DLD1 (cell line): ENCODE results near the gene CBARP.
"Not testable (repeated sequence)": the region's sequence is repeated elsewhere in the genome, so short reads cannot be mapped to it uniquely, and the experiment has no call there.

Source experiments
- in situ Hi-C: cut with HindIII; loops from 2 replicates; pipeline ENCODE4 v1.10.0; 2017; ENCODE audit warnings: low sequenced_read_pairs

Gene CBARP

DNA sequence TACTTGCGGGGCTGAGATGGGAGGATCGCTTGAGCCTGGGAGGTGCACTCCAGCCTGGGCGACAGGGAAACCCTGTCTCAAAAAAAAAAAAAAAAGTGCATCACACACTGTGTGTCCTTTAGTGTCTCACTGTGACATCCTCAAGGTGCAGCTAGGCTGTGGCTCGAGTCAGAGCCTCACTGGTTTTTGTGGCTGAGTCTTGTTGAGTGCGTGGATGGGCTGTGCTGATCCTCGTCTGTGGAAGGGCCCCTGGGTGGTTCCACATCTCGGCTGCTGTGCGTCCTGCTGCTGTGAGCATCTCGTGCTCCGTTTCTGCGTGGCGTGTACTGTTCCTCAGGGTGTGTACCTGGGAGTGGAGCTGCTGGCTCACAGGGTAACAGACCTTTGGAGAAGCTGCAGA lies 21.0 kb downstream of the CBARP start:
- in situ Hi-C loops = no loop called here

DNA sequence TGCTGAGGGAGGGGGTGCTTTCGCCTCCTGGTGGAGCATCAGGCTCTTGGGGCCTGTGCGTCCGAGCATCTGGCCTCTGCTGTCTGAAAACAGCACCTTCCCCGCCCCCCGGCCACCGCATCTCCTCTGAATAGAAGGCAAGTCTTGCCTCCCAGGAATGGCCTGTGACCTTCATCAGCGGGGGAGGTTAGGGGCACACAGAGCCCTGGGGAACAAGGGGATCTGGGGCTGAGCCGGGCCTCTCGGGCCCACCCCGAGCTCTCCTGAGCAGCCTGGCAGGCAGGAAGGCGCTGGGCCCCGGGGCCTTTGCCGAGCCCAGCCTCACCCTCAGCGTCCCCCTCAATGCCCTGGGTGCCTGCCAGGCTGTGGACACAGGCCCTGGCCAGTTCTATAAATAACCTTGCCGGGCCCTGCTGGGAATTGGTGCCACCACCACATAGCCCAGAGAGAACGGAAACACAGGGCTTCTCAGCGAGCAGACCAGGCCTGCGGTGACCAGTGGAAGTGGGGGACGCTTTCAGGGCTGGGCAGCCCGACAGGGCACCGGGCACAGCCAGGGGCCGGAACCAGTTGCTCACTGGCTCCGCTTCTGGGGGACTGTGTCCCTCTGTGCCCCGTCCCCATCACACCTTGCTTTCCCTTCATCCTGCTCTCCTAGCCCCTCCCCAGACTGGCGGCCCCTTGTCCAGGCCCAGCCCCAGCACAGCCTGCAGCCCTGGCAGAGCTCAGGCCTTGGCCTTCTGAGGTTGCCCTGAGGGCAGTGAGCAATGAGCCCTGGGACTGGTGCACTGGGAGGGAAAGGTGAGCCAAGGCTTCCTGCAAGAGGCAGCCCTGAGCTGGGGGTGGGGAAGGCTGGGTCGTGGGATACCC lies 22.7 kb downstream of the CBARP start:
- in situ Hi-C loops = no loop called here

DNA sequence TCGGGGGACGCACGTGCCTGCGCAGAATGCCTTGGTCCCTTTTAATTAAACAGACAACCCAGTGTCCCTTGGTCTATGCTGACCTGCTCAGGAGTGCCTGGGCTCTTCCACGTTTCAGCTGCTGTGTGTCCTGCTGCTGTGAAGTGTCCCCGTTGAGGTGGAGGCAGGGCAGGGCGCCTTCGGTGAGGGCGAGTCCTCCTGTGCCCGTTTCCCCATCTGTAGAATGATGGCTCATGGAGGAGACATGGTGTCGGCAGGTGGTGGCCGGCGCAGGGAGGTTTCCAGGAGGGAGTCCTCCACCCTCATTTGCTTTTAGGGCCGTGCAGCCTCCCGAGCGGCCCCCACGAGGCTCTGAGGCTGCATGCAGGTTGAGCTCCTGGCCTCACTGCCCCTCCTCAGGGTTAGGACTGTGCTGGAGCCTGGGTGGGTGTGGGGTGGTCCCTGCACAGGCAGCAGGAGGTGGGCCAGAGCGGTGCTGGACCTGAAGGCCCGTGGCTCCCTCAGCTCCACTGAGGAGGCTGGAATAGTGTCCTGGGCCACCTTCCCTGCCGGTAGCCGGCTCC lies 23.4 kb downstream of the CBARP start:
- in situ Hi-C loops = no loop called here

DNA sequence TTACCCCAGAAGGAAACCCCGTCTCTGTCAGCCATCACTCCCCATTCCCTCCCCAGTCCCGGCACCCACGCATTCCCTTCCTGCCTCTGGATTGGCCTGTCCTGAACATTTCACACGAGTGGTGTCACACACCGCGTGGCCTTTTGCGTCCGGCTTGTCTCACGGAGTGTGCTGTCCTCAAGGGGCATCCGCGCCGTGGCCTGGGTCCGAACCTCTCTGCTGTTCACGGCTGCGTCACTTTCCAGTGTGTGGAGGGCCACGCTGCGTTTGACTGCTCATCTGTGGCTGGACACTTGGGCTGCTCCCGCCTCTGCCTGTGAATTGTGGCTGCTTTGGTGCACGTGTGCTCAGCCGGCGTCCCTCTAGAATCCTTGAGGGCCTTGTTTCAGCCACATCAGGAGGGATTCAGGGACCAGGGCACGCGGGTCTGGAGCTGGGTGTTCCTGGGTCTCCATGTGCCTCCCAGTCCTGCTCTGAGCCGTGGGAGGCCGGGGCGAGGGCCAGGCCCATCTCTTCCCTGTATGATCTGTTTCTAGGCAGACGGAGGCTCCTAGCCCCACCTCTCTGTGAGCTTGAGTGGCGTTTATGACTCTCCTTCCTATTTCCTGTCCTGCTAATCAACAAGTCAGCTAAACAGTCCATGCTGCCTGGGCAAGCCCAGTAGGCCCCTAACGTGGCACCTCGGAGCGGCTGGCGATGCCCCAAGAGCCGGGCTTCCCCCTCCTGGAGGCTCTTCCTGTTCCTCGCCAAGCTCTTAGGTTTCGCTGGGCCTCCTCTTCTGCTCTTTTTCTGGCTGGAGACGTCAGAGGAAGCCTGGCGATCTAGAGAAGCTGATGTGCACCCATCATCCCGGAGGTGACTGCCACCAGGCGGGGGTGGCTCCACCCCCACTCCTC lies 24.2 kb downstream of the CBARP start:
- in situ Hi-C loops = no loop called here

DNA sequence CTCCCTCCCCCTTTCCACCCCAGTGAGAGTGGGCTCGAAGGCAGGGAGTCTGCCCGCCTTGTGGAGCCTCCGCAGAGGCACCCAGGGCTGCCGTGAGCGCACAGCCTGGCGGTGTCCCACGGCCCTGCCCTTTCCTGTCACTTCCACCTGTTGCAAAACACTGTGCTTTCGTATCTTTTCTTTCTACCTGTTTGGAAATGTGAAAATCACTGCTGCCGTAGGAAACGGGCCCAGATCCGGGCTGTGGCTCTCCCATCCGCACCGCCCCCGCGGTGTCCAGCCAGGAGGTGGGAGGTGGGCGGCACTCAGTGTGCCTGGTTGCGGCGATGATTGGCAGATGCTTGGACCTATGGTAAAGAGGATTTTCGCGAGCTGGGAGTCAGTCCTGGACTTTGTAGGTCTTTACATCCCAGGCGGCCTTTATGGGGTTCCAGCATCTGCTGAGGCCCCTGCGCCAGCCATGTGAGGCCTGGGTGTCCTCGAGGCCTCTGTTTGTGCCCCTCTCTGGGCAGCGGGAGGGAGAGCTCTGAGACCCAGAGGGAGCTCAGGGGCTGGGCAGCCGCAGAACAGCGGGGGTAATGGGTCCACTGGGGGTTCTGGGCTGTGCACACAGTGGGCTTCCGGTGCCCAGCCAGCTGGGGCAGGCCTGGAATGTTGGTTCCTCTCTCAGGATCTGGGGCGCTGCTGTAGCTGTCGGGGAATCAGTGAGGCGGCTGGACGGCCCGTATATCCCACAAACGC lies 26.1 kb downstream of the CBARP start:
- in situ Hi-C loops = no loop called here

DNA sequence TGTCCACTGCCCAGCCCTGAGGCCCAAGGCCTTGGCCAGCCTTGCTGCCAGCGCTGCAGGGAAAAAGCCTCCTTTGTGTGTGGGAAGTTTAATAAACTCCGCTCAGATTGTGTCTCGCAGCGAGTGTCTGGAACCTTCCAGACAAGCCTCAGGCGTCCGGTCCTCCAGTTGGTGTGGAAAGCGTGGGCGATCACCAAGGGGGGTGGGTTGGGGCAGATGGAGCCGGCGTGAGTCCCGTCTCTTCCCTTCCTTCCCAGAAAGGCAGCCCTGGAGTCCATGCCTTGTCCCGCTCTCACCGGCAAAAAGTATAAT lies 27.6 kb downstream of the CBARP start:
- in situ Hi-C loops = no loop called here

DNA sequence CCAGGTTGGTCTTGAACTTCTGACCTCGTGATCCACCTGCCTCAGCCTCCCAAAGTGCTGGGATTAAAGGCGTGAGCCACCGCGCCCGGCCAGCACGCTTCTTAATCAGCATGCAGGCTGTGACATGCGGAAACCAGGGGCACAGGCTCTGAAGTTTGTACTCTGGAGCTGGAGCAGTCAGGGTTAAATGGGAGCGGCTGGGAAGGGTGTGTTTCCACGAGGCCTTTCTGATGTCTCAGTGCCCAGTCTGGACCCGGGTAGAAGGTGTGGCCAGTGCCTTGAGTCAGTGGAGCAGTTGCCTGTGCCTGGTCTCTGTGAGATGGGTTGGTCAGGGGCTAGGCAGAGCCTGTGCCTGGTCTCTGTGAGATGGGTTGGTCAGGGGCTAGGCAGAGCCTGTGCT lies 29.0 kb downstream of the CBARP start:
- in situ Hi-C loops = not testable (repeated sequence)

DNA sequence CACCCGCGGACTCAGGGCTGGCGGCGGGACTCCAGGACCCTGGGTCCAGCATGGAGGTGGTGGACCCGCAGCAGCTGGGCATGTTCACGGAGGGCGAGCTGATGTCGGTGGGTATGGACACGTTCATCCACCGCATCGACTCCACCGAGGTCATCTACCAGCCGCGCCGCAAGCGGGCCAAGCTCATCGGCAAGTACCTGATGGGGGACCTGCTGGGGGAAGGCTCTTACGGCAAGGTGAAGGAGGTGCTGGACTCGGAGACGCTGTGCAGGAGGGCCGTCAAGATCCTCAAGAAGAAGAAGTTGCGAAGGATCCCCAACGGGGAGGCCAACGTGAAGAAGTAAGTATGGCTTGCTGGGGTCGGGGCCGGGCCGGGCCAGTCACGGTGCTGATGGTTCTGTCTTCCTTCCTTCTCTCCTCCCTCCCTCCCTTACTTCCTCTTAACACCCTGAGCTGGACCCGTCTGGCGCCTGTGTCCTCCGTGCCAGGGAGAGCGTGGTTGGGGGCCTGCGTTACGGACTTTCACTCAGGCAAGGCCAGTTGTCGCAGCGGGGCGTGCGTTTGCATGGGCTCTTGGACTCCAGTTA lies 30.8 kb downstream of the CBARP start:
- in situ Hi-C loops = no loop called here

DNA sequence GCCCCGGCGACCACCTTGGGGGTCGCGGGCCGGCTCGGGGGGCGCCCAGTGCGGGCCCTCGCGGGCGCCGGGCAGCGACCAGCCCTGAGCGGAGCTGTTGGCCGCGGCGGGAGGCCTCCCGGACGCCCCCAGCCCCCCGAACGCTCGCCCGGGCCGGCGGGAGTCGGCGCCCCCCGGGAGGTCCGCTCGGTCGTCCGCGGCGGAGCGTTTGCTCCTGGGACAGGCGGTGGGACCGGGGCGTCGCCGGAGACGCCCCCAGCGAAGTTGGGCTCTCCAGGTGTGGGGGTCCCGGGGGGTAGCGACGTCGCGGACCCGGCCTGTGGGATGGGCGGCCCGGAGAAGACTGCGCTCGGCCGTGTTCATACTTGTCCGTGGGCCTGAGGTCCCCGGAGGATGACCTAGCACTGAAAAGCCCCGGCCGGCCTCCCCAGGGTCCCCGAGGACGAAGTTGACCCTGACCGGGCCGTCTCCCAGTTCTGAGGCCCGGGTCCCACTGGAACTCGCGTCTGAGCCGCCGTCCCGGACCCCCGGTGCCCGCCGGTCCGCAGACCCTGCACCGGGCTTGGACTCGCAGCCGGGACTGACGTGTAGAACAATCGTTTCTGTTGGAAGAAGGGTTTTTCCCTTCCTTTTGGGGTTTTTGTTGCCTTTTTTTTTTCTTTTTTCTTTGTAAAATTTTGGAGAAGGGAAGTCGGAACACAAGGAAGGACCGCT lies 31.5 kb downstream of the CBARP start:
- in situ Hi-C loops = no loop called here

DNA sequence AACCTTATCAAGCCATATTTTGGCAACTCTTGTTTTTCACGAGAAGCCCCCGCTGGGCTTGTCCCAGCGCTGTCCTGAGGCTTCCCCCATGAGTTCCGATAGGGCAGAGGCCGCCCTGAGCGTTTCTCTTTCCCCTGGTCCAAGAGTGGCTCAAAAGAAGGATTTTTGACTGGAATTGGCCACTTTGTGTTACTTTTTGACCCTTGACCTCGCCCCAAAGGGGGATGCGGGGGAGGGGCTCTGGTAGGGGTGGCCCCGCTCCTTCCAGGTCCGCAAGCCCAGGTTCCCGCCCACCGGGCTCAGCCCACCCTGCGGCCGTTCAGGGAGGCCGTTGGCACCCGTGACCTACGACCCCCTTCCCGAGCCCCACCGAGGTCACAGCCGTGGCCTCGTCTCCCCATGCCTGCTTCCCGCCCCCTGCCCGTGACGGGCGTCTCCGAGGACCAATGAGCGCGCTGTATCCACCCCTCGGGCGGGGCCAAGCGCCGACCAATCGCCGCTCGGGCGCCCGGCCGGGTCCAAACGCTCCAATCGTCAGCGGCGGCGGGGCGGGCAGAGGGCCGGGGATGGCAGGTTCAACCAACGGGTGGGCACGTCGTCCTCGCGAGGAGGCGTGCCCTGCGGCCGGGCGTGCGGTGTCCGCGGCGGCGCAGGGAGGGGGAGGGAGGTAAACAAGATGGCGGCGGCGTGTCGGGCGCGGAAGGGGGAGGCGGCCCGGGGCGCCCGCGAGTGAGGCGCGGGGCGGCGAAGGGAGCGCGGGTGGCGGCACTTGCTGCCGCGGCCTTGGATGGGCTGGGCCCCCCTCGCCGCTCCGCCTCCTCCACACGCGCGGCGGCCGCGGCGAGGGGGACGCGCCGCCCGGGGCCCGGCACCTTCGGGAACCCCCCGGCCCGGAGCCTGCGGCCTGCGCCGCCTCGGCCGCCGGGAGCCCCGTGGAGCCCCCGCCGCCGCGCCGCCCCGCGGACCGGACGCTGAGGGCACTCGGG lies 32.4 kb downstream of the CBARP start, which contains the start of gene STK11:
Gene STK11 (plus strand): TSS at position 665 of the 986 bp plus-strand sequence. CDS start 1,136 bp downstream, outside the sequence.
- in situ Hi-C loops = no loop called here

DNA sequence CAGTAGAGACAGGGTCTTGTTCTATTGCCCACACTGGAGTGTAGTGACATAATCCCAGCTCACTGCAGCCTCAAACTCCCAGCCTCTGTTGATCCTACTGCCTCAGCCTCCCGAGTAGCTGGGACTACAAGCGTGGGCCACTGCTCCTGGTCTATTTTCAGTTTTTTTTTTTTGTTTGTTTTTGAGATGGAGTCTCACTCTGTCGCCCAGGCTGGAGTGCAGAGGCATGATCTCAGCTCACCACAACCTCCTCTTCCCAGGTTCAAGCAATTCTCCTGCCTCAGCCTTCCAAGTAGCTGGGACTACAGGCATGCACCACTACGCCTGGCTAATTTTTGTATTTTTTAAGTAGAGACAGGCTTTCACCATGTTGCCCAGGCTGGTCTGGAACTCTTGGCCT lies 37.2 kb downstream of the CBARP start:
- in situ Hi-C loops = not testable (repeated sequence)

DNA sequence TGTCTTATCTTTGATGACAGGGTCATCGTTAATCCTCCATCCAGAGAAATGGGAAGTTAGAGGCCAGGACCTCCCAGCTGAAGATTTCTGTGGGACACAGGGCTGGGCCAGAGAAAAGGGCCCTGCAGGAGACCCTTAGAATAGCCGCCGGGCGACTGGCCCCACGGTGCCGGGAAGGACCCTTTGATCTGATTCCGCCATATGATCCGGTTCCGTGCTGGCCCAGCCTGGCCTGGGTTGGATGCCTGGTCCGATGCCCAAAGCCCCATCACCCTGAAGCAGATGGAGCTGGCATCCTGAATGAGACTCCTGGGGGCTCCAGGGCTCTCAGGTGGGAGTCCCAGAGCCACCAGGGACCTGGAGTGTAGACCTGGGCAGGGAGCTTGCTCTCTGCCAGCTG lies 38.3 kb downstream of the CBARP start:
- in situ Hi-C loops = no loop called here

DNA sequence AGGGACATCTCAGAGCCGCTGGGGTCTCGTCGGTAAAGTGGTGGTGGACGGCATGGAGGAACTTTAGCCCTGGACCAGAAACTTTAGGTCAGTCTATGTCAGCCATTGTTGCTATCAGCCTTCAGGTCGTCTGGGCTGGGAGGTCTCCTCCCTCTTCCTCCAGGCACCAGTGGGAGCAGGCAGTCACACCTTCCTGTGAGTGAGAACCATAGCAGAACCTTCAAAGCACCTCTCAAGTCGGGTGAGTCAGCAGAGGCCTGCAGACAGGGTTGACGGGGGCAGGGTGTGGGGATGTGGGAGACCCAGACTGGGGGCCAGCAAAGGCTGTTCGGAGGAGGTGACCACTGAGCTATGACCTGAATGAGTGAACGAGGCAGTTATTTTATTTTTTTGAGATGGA lies 48.4 kb downstream of the CBARP start:
- in situ Hi-C loops = no loop called here

DNA sequence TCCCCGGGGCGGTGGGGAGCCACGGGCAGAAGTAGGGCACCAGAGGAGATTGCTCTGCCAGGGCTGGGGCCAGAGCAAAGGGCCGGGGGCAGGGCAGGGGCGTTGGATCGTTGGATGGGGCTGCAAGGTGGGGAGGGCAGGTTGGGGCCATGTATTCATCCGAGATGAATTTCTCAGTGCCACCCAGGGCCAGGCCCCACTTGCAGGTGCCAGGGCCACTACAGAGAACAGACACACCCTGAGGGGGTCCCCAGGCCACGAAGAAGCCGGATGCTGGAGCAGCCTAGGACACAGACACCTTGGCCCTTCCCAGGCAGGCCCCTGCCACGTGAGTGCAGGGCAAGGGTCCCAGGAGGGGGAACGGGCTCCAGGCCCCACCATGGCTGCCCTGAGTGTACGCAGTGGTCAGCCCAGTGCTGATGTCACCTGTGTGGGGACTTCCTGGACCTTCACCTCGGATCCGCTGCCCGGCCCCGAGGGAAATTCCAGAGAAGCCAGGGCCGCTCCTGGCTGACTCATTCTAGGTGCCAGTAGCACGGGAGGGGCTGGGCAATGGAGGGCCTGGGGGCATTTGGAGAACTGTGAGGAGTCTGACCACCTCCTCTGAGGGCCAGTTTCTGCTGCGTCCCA lies 54.1 kb downstream of the CBARP start:
- in situ Hi-C loops = no loop called here

DNA sequence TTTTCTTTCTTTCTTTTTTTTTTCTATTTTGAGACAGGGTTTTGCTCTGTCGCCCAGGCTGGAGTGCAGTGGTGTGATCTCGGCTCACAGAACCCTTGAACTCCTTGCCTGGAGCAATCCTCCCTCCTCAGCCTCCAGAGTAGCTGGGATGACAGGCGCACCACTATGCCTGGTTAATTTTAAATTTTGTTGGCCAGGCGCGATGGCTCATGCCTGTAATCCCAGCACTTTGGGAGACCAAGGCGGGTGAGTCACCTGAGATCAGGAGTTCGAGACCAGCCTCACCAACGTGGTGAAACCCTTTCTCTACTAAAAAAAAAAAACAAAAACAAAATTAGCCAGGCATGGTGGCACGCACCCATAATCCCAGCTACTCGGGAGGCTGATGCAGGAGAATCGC lies 55.1 kb downstream of the CBARP start:
- in situ Hi-C loops = no loop called here

DNA sequence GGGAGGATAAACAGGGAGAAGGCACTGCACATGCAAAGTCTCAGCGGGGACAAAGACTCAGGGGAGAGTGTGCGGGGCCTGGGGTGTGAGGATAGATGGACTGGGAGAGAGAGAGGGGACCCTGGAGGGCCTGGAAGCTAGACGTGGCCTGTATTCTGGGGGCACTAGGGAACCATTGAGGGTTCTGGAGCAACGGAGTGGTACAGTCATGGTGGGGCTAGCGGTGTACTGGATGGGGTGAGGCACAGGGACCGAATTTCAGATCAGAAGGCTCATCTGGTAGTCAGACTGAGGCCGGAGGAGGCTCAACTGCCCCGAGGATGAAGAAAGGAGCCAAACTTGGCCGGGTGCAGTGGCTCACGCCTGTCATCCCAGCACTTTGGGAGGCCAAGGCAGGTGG lies 55.7 kb downstream of the CBARP start:
- in situ Hi-C loops = no loop called here

DNA sequence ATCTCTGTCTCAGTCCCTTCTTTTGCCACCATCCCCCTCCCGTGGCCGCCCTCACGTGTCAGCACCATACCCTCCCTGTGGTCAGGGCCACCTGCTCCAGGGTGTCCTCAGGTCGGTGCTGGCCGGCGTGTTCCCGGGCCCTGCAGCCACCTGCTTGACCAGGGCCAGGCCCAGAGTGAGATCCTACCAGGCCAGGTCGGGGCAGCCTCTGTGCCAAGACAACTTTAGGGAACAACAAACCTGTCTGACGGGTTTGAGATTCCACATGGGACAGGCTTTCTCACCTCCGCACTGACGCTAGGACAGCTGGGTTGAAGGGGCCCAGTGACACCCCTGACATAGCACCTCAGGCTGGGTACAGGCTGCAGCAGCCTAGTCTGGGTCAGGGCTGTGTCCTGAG lies 56.2 kb downstream of the CBARP start:
- in situ Hi-C loops = no loop called here
